Activated CD4-positive, CD25-positive, alpha-beta regulatory T cell treated with anti-CD3 and anti-CD28 coated beads, Interleukin-2, amount 50 U/mL, for 72 hours (primary cell): ENCODE measurements around the gene STX8.

Source experiments
- DNase-seq: peaks from one replicate; pipeline ENCODE4 v3.0.0; 2021

The STX8 gene

DNA sequence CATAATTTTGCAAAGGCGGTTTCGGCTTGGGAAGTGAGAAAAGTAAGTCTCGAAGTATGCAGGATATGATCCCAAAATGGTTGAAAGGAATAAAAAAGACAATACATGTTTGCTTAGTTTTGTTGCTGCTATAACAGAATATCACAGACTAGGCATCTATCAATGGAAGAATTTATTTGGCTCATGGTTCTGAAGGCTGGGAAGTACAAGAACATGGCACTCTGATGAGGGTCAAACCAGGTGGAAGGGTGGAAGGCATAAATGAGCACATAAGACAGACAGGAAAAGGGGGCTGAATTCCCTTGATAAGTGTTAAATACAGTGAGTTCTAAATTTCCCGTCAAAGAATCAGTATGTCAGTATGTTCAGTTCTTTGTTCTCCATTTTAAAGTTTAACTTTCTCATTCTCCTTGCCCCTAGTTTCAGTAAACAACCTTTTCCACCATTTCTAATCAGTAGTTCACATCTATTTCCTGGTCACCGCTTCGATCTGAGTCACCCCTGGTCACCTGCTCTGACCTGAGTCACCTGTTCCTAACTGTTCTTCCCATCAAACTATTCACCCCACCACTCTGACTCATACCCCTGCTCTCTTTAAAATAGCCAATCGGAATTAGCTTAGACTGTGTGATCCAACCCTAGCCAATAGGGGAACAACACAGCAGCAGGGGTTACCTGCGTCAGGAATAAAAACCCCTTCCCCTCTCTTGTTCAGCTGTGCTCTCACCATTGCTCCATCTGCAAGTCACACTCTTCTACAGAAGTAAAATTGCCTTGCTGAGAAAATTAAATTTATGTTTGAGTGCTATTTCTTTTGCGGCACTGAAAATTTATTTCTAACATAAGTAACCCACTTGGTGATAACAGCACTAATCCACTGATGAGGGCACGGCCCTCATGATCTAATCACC, 240.8 kb downstream of the STX8 start:
- no peak for DNase-seq

DNA sequence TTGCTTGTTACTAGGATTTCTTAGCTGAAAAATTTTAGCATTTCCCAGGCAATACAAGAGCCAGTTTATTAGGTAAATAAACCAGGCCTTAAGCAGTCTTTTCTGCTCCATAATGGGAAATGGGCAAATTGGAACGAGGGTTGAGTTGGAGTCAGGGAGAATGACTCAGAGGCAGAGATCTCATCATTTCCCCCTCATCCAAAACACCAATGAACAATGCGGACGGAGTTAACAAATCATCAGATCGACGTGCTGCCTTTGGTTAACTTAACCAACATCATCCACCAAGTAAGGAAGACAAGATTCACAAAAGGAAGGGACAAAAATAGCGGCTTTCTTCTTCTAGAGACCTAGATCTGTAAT, 243.5 kb downstream of the STX8 start:
- DNase-seq = no peak

DNA sequence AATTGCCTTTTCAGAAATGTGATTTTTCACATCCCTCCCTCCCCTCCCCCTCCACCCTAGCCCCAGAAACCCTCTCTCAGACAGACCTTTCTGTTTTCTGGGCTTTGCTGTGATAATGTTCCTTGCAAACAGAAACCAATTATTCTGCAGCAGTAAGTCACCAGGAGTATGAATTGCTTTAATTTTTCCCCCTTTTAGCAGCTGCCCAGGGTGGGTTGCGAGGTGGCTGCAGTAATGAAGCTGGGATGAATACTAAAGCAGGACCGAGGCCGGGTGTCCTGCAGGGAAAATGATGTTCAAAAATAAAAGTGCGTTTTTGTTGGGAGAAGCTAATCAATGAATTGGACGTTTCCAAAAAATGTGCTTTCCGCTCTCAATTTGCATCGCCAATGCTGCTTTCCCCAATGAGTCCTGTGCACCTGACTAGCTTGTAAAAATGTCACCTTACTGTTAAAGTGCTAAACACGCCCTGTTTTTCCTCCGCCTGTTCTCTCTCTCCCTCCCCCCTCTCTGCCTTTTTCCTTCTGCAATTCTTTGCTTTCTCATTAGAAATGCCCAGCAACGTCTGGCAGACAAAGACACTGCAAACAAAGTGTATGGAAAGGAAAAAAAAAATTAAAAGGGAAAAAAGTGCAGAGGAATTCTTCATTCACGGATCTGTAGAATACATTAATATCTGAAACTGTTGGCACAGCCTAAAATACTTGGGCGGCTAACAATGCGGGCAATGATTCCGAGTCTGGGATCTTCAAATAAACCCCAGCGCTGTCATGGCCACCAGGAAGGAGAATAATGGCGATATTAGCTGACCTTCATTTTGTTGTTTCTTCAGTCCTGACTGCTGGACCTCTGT, 244.1 kb downstream of the STX8 start:
- no peak for DNase-seq

DNA sequence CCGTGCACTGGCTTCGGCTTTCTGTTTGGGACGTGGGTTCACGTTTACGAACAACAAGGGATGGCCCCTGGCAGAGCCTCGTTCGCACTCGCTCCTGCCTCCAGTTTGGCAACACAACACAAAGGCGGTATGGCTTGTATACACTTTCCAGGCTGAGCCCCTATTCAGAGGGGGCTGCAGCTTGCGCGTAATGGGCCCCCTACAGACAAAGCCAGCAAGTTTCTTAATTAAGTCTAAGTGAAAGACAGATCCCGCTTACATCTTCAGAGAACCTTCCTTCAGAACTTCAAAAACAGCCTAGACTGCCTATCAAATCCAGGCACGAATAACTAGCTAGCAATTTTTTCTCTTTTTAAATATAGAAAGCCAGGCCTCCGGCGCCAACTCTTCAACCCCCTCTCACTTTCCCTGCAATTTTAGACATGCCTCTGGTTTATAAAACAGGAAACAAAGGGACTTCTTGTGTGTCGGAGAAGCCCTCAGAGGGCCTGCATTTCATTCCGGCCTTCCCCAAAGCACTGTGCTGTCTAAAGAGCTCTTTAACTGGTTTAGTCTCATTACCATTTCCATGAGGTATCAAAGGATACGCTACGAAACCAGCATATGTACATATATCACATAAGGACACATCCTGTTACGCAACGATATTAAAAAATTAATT, 244.9 kb downstream of the STX8 start:
- no peak for DNase-seq

DNA sequence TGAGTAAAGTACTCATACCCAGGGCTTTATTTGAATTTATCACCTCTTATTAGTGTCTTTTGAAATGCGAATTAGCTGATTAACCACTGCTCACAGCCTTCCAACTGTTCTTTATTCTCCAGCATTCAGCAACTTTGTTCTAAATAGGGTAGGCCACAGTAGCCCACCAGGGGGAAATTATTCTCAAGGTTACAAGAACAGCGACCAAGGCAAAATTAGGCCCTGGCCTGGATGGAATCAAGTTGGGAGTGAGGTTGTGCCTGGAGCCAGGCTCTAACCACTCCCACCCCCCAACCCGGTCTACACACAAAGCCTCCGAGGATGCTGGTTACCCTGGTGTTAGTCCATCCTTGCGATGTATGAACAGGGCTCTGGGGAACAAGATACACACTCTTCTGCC, 245.5 kb downstream of the STX8 start:
- DNase-seq = no peak

DNA sequence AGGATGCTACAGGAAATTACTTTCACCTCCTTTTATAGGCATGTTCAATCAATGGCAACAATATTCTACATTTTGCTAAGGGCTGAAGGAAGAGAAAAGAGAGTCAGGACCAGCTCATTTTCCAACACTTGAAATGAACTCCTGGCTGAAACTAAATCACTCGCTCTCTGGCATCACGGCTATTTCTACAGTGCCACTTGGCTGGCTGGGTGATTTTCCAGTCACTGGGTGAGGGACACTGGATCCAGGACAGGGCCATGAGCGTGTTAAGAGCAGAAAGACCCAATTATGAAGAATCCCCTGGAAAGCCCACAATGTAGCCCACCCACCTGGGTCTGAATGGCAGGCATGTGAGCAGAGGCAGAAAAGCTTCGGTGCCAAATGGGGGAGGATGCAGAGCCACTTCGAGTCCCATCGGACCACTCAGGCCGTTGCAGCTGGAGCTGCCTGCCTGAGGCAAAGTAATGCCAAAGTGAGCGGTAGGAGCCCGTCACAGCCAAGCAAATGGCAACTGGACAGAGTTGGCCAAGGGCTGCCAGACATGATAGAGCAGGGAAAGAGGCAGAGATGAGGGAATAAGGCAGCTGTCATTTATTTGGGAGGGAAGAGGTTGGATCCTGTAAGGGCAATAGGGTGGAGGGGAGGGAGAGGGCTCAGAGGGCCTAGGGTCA, 246.2 kb downstream of the STX8 start:
- DNase-seq = no peak

DNA sequence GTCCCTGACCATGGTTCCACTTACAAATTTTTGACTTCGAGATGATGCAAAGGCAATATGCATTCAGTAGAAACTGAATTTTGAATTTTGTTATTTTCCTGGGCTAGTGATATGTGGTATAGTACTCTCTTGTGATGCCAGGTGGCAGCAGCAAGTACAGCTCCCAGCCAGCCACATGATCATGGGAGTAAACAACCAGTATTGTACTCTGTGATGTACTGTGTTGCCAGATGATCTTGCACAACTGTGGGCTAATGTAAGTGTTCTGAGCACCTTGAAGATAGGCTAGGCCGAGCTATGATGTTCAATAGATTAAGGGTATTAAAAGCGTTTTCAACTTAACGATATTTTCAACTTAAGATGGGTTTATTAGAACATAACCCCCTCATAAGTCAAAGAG, 250.8 kb downstream of the STX8 start:
- no peak for DNase-seq

DNA sequence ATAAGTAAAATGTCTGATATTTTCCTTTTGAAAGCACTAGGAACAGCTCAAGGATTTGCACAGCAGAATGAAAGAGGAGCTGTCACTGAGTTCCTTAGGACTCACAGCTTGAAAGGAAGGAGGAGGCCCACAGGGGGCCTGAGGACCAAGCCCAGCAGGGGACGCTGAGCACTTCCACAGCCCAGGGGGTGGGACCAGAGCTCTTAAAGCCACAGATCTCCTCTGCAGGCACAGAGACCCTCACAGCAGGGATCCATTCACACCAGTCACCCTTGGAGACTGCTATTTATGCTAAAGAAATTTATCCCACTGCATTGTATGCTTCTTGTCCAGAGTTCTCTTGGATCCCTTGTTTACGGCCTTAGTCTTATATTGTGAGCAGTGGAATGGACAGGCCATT, 253.3 kb downstream of the STX8 start:
- no peak for DNase-seq

DNA sequence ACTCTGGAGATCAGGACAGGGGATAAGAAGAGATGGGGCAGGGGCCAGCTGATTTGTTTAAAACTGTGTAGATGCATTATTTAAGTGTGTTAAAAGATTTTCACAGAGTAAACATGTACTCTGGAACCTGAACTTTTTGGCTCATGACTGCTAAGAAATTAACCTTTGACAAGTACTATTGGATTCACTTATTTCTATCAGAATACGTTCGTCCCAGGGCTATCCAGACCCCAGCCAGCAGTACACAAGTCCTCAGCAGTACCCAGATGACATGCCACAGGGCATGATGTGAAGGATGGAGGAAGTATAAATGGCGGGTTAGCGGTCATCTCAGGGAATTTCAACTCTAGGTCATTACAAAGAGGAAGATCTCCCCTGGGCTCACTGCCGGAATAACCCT, 253.7 kb downstream of the STX8 start:
- DNase-seq = no peak

DNA sequence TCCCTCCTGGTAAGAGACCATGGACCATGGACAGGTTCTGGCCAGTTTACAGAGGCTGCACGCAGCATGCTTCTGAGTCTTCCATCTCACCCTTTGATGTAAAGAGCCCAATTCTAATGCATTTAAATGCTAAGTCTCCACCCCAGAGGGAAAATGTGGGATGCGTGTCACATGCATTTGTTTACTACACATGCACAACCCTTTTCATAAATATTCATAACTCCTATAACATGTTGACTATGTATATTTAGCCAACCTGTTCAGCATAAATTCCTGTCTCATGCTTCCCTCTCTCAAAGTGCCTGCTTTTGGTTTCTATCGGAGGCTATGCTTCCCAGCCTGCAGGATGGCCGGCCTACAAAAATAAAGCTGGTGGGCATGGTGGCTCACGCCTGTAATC, 260.3 kb downstream of the STX8 start:
- DNase-seq = no peak

DNA sequence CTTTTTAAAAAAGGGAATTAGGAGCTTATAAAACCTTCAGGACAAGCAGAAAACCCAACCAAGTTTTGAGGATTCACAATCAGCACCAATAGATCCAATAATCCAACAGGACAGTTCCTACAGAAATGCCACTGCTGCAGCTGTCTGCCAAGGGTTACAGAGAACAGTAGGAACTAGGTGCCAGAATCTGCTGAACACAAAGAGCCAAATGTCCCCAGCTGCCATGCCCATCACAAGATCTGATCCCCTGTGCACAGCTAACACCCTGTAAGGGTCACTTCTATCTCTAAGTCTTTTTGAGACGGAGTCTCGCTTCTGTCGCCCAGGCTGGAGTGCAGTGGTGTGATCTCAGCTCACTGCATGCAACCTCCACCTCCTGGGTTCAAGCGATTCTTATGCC, 262.3 kb downstream of the STX8 start:
- DNase-seq = no peak

DNA sequence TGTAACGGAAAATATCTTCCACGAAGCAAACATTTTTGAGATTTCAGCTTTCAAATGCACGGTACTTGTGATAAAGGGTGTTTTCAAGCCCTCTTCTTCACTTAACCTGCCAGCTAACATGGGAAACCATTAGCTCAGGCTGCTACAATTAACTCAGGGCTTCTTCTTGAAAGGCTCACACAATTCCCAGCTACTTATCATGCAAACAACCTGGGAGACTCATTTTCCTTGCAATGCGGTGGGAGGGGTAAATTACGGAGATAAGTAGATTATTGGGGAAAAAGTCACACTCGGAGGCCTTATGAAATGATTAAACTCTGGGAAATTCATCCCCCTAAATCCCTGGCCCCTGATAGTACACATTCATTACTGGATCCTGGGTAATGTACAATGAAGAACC, 266.4 kb downstream of the STX8 start:
- DNase-seq = no peak

DNA sequence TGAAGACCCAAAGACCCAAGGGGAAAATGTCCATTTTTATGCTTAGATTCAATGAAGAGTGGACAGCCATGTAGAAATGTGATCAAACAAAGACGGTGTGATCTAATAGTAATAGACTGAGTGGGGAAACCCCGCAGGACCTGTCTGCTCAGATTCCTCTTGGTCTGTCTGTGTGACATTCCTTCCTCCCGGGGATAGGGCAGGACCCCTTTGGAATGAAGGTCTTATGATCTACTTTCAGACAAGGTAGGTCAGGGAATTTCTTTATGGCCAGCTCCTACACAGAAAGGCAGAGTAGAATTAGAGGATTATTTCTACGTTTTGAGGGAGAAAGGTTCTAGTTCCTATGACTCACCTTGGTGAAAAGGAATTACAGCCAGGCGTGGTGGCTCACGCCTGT, 267.6 kb downstream of the STX8 start:
- no peak for DNase-seq

DNA sequence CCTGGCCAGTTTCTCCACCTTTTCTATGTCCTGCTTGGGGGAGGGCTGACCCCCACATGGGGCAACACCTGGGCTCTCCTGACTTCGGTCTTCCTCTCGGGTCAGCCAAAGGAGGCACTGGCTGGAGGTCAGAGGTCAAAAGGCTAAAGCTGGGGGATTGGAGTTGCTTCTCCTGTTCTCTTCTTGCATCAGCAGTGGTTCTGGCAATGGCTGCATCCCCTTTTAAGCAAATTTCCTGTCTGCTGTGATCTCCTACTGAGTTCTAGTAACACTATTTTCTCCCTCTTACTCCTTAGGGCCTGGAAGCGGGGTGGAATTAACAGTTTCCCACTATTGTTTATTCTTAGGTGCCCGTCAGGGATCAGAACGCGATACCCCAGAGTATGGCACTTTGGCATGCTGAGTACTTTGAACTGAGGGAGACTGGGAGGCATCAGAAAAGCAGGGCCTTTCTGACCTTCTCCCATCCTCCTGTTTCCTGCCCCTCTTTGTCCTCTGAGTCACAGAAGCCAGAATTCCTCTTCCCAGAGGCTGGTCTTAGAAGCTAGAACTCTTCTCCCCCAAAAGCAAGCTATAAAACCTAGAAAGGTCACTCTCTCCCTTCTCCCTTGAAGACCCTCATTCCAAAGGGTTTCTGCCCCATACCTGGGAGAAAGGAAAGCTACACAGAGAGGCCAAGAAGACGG, 268.2 kb downstream of the STX8 start:
- DNase-seq = no peak

DNA sequence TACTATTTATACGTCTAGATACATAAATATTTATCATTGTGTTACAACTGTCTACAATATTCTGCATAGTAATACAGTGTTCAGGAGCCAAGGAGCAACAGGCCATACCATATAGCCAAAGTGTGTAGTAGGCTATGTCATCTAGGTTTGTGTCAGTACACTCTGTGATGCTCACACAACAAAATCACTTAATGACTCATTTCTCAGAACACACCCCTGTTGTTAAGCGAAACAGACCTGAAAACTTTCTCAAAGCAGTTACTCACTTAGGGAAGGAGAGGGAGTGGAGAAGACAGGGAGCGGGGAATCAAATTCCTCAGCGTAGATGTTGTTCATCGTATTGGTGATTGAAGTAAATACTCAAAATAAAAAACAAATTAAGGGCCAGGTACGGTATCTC, 269.5 kb downstream of the STX8 start:
- DNase-seq = no peak

DNA sequence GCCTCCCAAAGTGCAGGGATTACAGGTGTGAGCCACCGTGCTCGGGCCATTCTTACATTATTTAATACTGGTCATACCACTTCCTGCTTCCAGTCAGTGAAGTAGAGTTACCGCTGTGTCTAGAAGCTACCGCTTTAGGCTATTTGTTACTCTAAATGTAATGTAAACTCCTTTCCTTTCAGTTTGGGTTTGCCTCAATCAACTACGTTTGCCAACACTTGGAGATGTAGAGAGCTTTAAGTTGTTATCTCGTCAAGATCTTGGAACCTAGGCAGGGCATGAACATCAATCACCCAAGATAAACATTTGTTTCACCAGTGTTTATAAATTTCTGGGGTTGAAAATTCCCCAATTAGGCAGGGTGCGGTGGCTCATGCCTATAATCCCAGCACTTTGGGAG, 275.9 kb downstream of the STX8 start:
- no peak for DNase-seq

DNA sequence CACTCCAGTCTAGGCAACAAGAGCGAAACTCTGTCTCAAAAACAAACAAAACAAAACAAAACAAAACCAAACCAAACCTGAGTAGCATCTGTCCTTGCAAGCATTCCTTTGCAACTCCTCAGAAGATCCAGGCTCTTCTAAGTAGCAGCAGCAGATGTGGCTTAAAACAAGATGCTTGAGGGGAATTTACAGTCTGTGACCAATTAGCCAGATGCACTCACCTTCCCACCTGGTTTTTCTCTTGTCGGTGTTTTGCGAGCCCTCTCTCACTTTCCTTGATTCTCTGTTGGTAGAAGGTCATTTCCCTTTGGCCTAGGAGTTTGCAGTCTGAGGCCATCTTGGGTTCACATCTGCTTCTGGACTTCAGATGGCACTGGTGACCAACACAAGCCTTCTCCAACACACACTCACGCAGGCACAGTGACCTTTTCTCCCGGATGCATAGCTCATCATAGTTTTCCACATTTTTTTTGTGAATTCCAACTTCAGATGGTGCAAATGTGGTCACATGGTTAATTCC, 276.8 kb downstream of the STX8 start:
- DNase-seq = no peak

DNA sequence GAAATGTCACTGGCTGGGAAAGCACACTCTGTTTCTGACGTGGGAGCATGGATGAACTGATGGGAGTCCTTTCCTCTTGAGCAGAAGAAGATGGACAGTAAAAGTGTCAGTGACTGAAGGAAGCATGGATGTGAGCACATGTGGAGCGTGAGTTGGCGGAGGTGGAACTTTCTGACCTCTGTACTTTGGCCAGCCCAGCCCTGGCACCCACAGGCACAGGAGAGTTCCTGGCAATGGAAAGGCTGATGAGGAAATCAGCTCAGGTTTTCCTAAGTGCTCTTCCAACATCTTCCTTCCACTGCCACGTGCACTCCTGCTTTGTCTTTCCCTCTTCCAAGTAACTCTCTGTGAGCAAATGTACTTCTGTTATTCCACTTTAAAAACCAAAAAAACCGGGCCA, 277.5 kb downstream of the STX8 start:
- DNase-seq = no peak

DNA sequence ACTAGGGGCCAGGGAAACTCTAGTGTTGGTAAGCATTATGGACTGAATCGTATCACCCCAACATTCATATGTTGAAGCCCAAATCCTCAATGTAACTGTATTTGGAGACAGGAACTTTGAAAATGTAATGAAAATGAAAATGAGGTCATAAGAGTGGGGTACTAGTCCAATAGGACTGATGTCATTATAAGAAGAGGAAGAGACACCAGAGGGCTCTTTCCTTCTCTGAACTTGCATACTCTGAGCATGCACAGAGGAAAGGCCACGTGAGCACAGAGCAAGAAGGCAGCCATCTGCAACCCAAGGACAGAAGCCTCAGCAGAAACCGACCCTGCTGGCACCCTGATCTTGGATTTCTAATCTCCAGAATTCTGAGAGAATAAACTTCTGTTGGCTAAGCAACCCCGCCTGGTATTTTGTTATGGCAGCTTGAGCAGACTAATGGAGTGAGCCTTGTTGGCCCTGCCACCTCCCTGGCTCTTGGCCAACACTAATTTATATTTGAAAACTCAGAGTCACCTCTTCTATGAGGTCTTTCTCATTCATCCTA, 280.9 kb downstream of the STX8 start:
- DNase-seq = no peak

DNA sequence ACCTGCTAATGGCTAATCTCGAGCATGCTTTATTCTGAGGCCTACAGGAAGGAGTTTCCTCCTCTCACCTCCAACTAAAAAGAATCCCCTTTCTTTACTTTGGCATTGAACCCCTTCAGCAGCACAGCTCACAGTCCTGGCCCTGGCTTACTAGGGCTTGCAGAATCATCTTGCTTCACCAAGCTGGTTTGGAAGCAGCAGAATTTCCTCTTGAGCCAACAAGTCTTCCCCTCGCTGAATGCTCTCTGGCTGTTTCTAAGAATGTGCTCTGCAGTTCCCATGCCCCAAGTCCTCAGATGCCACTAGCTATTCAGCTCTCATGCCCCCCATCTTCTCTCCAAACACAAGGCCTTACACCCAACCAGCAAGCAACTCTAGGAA, 283.1 kb downstream of the STX8 start:
- DNase-seq = no peak

DNA sequence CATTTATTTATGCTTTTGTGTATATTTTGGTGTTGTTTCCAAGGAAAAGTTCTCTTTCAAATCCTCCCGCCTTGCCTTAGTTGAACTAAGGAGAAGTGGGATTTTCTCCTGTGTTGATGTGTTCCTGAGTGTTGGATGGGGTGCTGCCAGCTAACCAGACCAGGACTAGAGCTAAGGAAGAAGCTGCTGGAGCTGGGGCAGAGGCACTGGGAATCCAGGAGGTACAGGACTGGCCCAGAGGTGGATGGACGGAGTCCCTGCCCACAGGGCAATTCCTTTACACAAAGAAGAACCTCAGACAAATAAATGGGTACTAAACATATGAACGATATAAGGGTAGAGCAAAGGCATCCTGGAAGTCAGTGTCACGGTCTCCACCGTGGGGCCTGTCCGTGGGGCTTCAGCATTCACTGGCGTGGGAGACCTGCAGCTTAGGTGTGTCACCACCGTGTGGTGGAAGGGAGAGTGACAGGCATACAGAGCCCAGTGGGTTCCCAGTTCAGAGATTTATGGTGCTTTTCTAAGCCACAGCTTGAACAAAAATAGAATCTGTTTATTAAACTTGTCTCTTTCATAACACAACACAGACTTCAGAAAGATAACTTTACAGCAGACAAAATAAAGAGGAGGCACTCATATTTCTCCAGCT, 283.6 kb downstream of the STX8 start:
- no peak for DNase-seq

DNA sequence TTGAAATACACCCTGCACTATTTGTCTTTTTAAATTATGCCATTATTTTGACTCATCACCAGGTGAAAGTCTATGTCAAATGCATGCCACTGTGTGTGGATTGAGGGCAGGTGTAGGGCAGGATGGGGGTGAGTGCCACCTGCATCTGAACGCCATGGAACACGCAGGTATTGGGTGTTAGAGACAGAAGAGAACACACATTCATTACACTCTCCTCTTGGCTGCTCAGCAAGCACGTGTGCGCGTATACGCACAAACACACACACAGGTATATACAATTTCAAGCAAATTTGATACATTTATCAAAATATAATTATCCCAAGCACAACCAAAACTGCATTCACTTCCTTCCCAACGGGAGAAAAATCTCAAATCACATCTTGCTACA, 285.4 kb downstream of the STX8 start:
- DNase-seq = no peak
